Loucy (cell line): Measurements from ENCODE around the gene CCBE1.

Experiments used
- H2AFZ ChIP-seq: fragments of 200-600 bp; sonication (generic); 2 replicates; pipeline ENCODE4 v1.6.0; 2016; ENCODE audit warnings: antibody characterized with exemption, mild to moderate bottlenecking, low read length, moderate library complexity
- H3F3A ChIP-seq: fragments of 200-600 bp; 2 replicates; pipeline ENCODE4 v1.6.0; 2016; ENCODE audit warnings: antibody characterized with exemption, low read depth, mild to moderate bottlenecking
- H3K27me3 ChIP-seq: fragments of 200-600 bp; sonication (generic); 2 replicates; pipeline ENCODE4 v1.6.1; 2014; ENCODE audit warnings: low read length, mild to moderate bottlenecking; ENCODE audit not compliant: insufficient read depth, poor library complexity, severe bottlenecking
- H3K36me3 ChIP-seq: fragments of 200-600 bp; sonication (generic); 2 replicates; pipeline ENCODE4 v1.6.1; 2016; ENCODE audit warnings: low read length; ENCODE audit not compliant: insufficient read depth
- H3K4me1 ChIP-seq: fragments of 200-600 bp; sonication (generic); 2 replicates; pipeline ENCODE4 v1.5.1; 2014; ENCODE audit warnings: low read length, mild to moderate bottlenecking; ENCODE audit not compliant: insufficient read depth, poor library complexity, severe bottlenecking
- H3K4me2 ChIP-seq: fragments of 200-600 bp; sonication (generic); 2 replicates; pipeline ENCODE4 v1.6.0; 2014; ENCODE audit warnings: antibody characterized with exemption, low read length, low read depth, mild to moderate bottlenecking; ENCODE audit not compliant: poor library complexity, severe bottlenecking
- H3K4me3 ChIP-seq: fragments of 200-600 bp; sonication (generic); 2 replicates; pipeline ENCODE4 v1.5.1; 2014; ENCODE audit warnings: low read length, mild to moderate bottlenecking, mixed read lengths; ENCODE audit not compliant: poor library complexity, severe bottlenecking
- H3K79me2 ChIP-seq: fragments of 200-600 bp; sonication (generic); 2 replicates; pipeline ENCODE4 v1.6.1; 2014; ENCODE audit warnings: low read length; ENCODE audit not compliant: insufficient read depth
- H3K9ac ChIP-seq: fragments of 200-600 bp; sonication (generic); 2 replicates; pipeline ENCODE4 v1.6.0; 2014; ENCODE audit warnings: mild to moderate bottlenecking, low read depth, low read length, moderate library complexity; ENCODE audit not compliant: poor library complexity, severe bottlenecking
- H3K9me2 ChIP-seq: fragments of 200-600 bp; sonication (generic); replicated peaks from 2 replicates; pipeline ENCODE4 v1.6.1; 2016; ENCODE audit warnings: low read depth, low read length, mixed read lengths
- H3K9me3 ChIP-seq: fragments of 200-600 bp; sonication (generic); 2 replicates; pipeline ENCODE4 v1.6.1; 2014; ENCODE audit warnings: mild to moderate bottlenecking, antibody characterized with exemption, low read length, low read depth; ENCODE audit not compliant: insufficient read depth
- H4K20me1 ChIP-seq: fragments of 200-600 bp; sonication (generic); 2 replicates; pipeline ENCODE4 v1.6.0; 2014; ENCODE audit warnings: antibody characterized with exemption, low read length, mild to moderate bottlenecking; ENCODE audit not compliant: insufficient read depth, poor library complexity, severe bottlenecking
- CTCF ChIP-seq: fragments of 200-600 bp; sonication (generic); conservative IDR thresholded peaks from 2 replicates; pipeline ENCODE4 v1.5.1; 2014; ENCODE audit warnings: mild to moderate bottlenecking, antibody characterized with exemption, low read length
- EZH2phosphoT487 ChIP-seq: fragments of 200-600 bp; IDR thresholded peaks from 2 replicates; pipeline ENCODE4 v1.6.1; 2018; ENCODE audit warnings: antibody characterized with exemption, mild to moderate bottlenecking, moderate library complexity, borderline replicate concordance

The CCBE1 gene

GRCh38 chr18:59451963-59452362 lies 245.3 kb downstream of the CCBE1 start:
- Histone ChIP-seq H3K4me3 (no peak overlapping the region), H3K4me1 (no peaks in the 10 kb centered on the region), H3K9ac (no peak overlapping the region), H4K20me1 (no peaks in the 10 kb centered on the region), H3K9me2 (no peaks in the 10 kb centered on the region), H2AFZ (no peak overlapping the region), H3K36me3 (no peaks in the 10 kb centered on the region), H3K79me2 (no peaks in the 10 kb centered on the region), H3K27me3 (no peaks in the 10 kb centered on the region), H3F3A (no peaks in the 10 kb centered on the region), H3K4me2 (no peak overlapping the region), H3K9me3 (no peaks in the 10 kb centered on the region)
- TF ChIP-seq EZH2phosphoT487 (no peak), CTCF (no peak)

GRCh38 chr18:59451073-59451472 lies 246.2 kb downstream of the CCBE1 start:
- H3K9ac ChIP-seq: no peak overlapping the region
- H3K4me2 ChIP-seq: no peak overlapping the region
- H3K9me3 ChIP-seq: no peaks in the 10 kb centered on the region
- H3K4me3 ChIP-seq: no peak overlapping the region
- no peak for TF ChIP-seq EZH2phosphoT487
- no peak for TF ChIP-seq CTCF
- H3K79me2 ChIP-seq: no peaks in the 10 kb centered on the region
- no peak overlapping the region for H2AFZ ChIP-seq
- no peaks in the 10 kb centered on the region for H3K4me1 ChIP-seq
- H3K27me3 ChIP-seq: no peaks in the 10 kb centered on the region
- no peaks in the 10 kb centered on the region for H3K9me2 ChIP-seq
- H3K36me3 ChIP-seq: no peaks in the 10 kb centered on the region
- no peaks in the 10 kb centered on the region for H3F3A ChIP-seq
- no peaks in the 10 kb centered on the region for H4K20me1 ChIP-seq

GRCh38 chr18:59448546-59448945 lies 248.7 kb downstream of the CCBE1 start:
- Histone ChIP-seq H3K9me3 (no peaks in the 10 kb centered on the region), H3K27me3 (no peaks in the 10 kb centered on the region), H3K9me2 (no peaks in the 10 kb centered on the region), H3K36me3 (no peaks in the 10 kb centered on the region), H3K9ac (no peak overlapping the region), H3K4me2 (no peak overlapping the region), H2AFZ (no peak overlapping the region), H3F3A (no peaks in the 10 kb centered on the region), H3K4me3 (no peak overlapping the region), H4K20me1 (no peaks in the 10 kb centered on the region), H3K4me1 (no peaks in the 10 kb centered on the region), H3K79me2 (no peaks in the 10 kb centered on the region)
- TF ChIP-seq CTCF (no peak), EZH2phosphoT487 (no peak)
